Caco-2 (cell line): Measurements from ENCODE around the gene TCHHL1. TPM values are rescaled to one million over a fixed set of nuclear protein-coding genes. Genes with fewer than 3 reads are reported as not detected.

Experiments used
- BruUV-seq: library from RNA; stranded (reverse); fragments of 400-500 nt; replicated peaks from 2 replicates; lab custom pipeline; 2021; lab: Mats Ljungman, UMichigan
- CTCF ChIA-PET: fragments of 300-600 bp; sonication (Branson Sonifier 250); formaldehyde crosslinking; loops from one replicate; lab custom pipeline; 2022; ENCODE audit warnings: antibody characterized with exemption; lab: Charles Lee
- POLR2A ChIA-PET: fragments of 300-600 bp; sonication (Branson Sonifier 250); formaldehyde crosslinking; loops from one replicate; lab custom pipeline; 2022; ENCODE audit warnings: antibody characterized with exemption; lab: Charles Lee
- DNase-seq, 2 experiments: peaks; one replicate each; pipeline versions ENCODE4 v3.0.0 to v3.0.0-alpha.2; 2020 to 2022
- H3K27me3 ChIP-seq: replicated peaks from 2 replicates; pipeline ENCODE4 v1.6.0; 2011; ENCODE audit warnings: low read length; ENCODE audit not compliant: control insufficient read depth, insufficient read depth
- H3K36me3 ChIP-seq: 2 replicates; pipeline ENCODE4 v1.5.1; 2011; ENCODE audit warnings: low read length; ENCODE audit not compliant: control insufficient read depth, insufficient read depth
- H3K4me1 ChIP-seq: fragments of 250-450 bp; sonication (Bioruptor Pico); 2 replicates; pipeline ENCODE4 v1.5.1; 2020; ENCODE audit warnings: mild to moderate bottlenecking
- H3K4me3 ChIP-seq: 2 replicates; pipeline ENCODE4 v1.5.1; 2011; ENCODE audit warnings: low read depth, mild to moderate bottlenecking, control low read depth, low read length
- H3K9me3 ChIP-seq: fragments of 250-450 bp; sonication (Bioruptor Pico); 2 replicates; pipeline ENCODE4 v1.5.1; 2020; ENCODE audit warnings: mild to moderate bottlenecking, moderate library complexity
- H3K27ac Mint-ChIP-seq: one replicate; pipeline ENCODE4 v1.8.0; 2022; ENCODE audit warnings: mixed read lengths; ENCODE audit not compliant: unreplicated experiment
- H3K27me3 Mint-ChIP-seq: one replicate; pipeline ENCODE4 v1.8.0; 2022; ENCODE audit warnings: mixed read lengths; ENCODE audit not compliant: insufficient read depth, unreplicated experiment
- H3K36me3 Mint-ChIP-seq: one replicate; pipeline ENCODE4 v1.8.0; 2022; ENCODE audit warnings: mild to moderate bottlenecking, mixed read lengths; ENCODE audit not compliant: insufficient read depth, unreplicated experiment
- H3K4me1 Mint-ChIP-seq: one replicate; pipeline ENCODE4 v1.8.0; 2022; ENCODE audit warnings: low read depth, mixed read lengths; ENCODE audit not compliant: unreplicated experiment
- H3K4me3 Mint-ChIP-seq: one replicate; pipeline ENCODE4 v1.8.0; 2022; ENCODE audit warnings: mild to moderate bottlenecking, moderate library complexity, mixed read lengths; ENCODE audit not compliant: unreplicated experiment
- H3K9me3 Mint-ChIP-seq: one replicate; pipeline ENCODE4 v1.8.0; 2022; ENCODE audit warnings: mixed read lengths; ENCODE audit not compliant: unreplicated experiment
- intact Hi-C: fragments of 100-400 bp; cut with micrococcal nuclease; formaldehyde crosslinking; loops from one replicate; pipeline ENCODE4 v1.10.0; 2022; ENCODE audit not compliant: unreplicated experiment
- total RNA-seq: library from RNA; stranded (reverse); gene quantifications from 2 replicates; pipeline ENCODE4 v1.2.3, GENCODE V29; 2022
- TF ChIP-seq, protein P1 (sequence below), 2 experiments: fragments of 200-600 bp in 1 of 2; IDR thresholded peaks; 1 replicate in 1 of 2; 2 replicates in 1 of 2; pipeline versions ENCODE4 v1.5.1 to v1.8.0; 2011 to 2022; ENCODE audit warnings: antibody characterized with exemption in 1 of 2, control low read depth in 1 of 2, inconsistent platforms in 1 of 2, low read depth in 1 of 2, low read length in 1 of 2, mild to moderate bottlenecking in 1 of 2, moderate library complexity in 1 of 2; ENCODE audit not compliant: insufficient read depth in 1 of 2, severe bottlenecking in 1 of 2, unreplicated experiment in 1 of 2

TCHHL1 gene
- total RNA-seq, 1 experiment from 2014 or later = not detected

DNA sequence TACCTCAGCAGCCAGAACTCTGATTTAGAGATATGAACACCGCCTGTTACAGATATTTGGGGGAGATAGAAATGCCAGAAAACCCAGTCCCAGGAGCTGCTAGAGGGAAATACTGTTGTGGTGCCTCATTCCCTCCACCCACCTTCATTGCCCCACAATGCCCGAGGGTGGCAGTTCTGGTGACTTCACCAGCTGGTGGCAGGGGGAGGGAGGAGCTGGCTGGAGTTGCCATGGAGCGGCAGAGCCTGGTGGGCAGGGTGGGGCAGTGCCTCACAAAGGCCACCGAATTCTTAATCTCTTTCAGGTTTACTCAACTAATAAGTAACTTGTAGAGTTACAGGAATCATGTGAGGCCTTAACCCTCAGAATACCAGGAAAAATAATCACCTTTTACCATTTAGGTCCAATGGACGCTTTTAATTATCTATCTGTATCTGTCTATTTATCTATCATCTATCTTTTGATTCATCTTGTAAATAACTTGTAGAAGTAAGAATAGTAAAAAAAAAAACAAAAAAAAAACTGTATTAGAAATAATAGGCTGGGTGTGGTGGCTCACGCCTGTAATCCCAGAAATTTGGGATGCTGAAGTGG lies 40.4 kb downstream of the TCHHL1 start:
- ChIA-PET CTCF (interaction anchor here (0.6 to 2.2 kb wide), 6 partner anchors 12 to 81 kb away, joined by 3 to 23 read pairs (median 4); partner anchors contain the start of gene S100A11), POLR2A (interaction anchor here (1.5 to 2.0 kb wide), 3 partner anchors 12 to 62 kb away, joined by 4 to 16 read pairs (median 11); partner anchors contain the start of gene S100A11)
- Histone ChIP-seq H3K4me3 (peak overlapping the region; percentile 25), H3K9me3 (no peaks in the 10 kb centered on the region), H3K27me3 (no peaks in the 10 kb centered on the region), H3K4me1 (peaks cover 14% of the 10 kb centered on the region), H3K36me3 (no peaks in the 10 kb centered on the region)
- no peaks in the 10 kb centered on the region for H3K9me3 Mint-ChIP-seq
- H3K27me3 Mint-ChIP-seq = peaks cover 2% of the 10 kb centered on the region
- TF ChIP-seq, protein P1, sequence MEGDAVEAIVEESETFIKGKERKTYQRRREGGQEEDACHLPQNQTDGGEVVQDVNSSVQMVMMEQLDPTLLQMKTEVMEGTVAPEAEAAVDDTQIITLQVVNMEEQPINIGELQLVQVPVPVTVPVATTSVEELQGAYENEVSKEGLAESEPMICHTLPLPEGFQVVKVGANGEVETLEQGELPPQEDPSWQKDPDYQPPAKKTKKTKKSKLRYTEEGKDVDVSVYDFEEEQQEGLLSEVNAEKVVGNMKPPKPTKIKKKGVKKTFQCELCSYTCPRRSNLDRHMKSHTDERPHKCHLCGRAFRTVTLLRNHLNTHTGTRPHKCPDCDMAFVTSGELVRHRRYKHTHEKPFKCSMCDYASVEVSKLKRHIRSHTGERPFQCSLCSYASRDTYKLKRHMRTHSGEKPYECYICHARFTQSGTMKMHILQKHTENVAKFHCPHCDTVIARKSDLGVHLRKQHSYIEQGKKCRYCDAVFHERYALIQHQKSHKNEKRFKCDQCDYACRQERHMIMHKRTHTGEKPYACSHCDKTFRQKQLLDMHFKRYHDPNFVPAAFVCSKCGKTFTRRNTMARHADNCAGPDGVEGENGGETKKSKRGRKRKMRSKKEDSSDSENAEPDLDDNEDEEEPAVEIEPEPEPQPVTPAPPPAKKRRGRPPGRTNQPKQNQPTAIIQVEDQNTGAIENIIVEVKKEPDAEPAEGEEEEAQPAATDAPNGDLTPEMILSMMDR (IDR thresholded peaks at IDR 0.05; ENCODE audit: insufficient read depth in 1 of 2, low read depth in 1 of 2, low read length in 1 of 2, severe bottlenecking in 1 of 2, unreplicated experiment in 1 of 2) = no peak
- H3K27ac Mint-ChIP-seq = peak overlapping the region; percentile 96
- TSS peak; percentile 96 for BruUV-seq
- peaks cover 14% of the 10 kb centered on the region for H3K36me3 Mint-ChIP-seq
- DNase-seq = peak; percentile 77 to 87
- peak overlapping the region; percentile 72 for H3K4me3 Mint-ChIP-seq
- H3K4me1 Mint-ChIP-seq = peaks cover 21% of the 10 kb centered on the region
- intact Hi-C loops = loop anchor here (1.0 kb wide), 1 partner anchor 13 kb away; no protein-coding TSS in a partner anchor

DNA sequence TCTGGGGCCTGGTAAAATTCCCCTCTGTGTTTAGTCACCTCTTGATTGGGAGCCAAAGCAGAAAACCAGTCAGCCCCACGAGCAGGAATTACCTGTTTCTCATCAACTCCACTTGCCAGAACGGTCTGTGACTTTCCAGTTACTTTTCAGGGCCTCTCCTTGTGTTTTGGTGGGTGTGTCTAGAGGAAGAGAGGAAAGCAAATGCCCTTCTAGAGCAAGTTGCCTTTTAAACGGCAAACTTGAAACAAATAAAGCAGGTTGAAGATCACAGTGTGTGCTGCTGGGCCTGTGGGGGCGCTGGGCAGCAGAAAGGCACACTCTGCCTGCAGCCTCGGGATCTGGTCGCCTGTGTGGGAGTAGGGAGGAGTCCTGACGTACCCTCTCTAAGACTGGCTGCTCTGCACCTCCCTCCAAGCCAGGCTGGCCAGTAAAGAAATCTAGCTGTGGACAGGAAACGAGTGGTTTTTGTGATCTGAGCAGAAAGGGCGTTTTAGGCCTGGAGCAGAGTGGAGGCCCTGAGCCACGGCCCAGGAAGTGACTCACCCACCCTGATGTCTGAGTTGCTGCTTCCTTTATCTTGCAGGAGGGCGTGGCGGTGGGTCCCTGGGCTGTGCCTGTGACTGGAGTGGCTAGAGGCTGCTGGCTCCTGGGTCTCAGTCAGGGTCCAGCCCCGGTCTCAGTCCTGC lies 41.0 kb downstream of the TCHHL1 start:
- ChIA-PET POLR2A (interaction anchor here (1.5 to 2.0 kb wide), 3 partner anchors 11 to 63 kb away, joined by 4 to 16 read pairs (median 11); partner anchors contain the start of gene S100A11), CTCF (interaction anchor here (0.6 to 2.2 kb wide), 6 partner anchors 11 to 80 kb away, joined by 3 to 23 read pairs (median 4); partner anchors contain the start of gene S100A11)
- TF ChIP-seq, protein P1 (IDR thresholded peaks at IDR 0.05; ENCODE audit: insufficient read depth in 1 of 2, low read depth in 1 of 2, low read length in 1 of 2, severe bottlenecking in 1 of 2, unreplicated experiment in 1 of 2) = peak; percentile 63 to 80
- Mint-ChIP-seq H3K27ac (peak overlapping the region; percentile 96), H3K9me3 (no peaks in the 10 kb centered on the region), H3K27me3 (peaks cover 2% of the 10 kb centered on the region), H3K4me1 (peaks cover 21% of the 10 kb centered on the region), H3K4me3 (peak overlapping the region; percentile 72), H3K36me3 (peaks cover 14% of the 10 kb centered on the region)
- Histone ChIP-seq H3K4me3 (peak overlapping the region; percentile 25), H3K27me3 (no peaks in the 10 kb centered on the region), H3K36me3 (no peaks in the 10 kb centered on the region), H3K4me1 (peaks cover 14% of the 10 kb centered on the region), H3K9me3 (no peaks in the 10 kb centered on the region)
- intact Hi-C loops = loop anchor here (1.0 kb wide), 1 partner anchor 13 kb away; no protein-coding TSS in a partner anchor
- DNase-seq = peak; percentile 92 to 95
- BruUV-seq = no TSS peak

DNA sequence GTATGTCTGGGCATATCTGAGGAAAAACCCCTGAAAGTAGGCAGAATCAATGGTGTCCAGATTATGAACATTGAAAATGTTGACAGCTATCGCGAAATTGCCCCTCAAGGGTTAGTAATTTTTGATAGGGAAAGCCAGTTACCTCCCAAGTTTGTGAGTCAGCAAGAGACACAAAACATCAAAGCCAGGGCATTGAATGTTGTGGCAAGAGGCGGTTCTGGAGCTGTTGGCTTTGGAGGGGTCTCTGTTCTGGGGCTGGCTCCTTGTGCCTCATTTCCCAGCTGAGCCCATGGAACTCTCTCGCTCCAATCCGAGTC lies 41.5 kb downstream of the TCHHL1 start:
- Mint-ChIP-seq H3K4me1 (peaks cover 21% of the 10 kb centered on the region), H3K27me3 (no peaks in the 10 kb centered on the region), H3K36me3 (peaks cover 14% of the 10 kb centered on the region), H3K27ac (peak overlapping the region; percentile 96), H3K4me3 (peak overlapping the region; percentile 72), H3K9me3 (no peaks in the 10 kb centered on the region)
- Histone ChIP-seq H3K4me3 (peak overlapping the region; percentile 1; the same call in 1 of the 2 replicates), H3K9me3 (no peaks in the 10 kb centered on the region), H3K27me3 (no peaks in the 10 kb centered on the region), H3K4me1 (peaks cover 14% of the 10 kb centered on the region), H3K36me3 (no peaks in the 10 kb centered on the region)
- ChIA-PET POLR2A (interaction anchor here (1.5 to 2.0 kb wide), 3 partner anchors 11 to 63 kb away, joined by 4 to 16 read pairs (median 11); partner anchors contain the start of gene S100A11), CTCF (interaction anchor here (1.9 to 2.2 kb wide), 2 partner anchors 10 to 12 kb away, joined by 9 to 23 read pairs; partner anchors contain the start of gene S100A11)
- TF ChIP-seq, protein P1 (IDR thresholded peaks at IDR 0.05; ENCODE audit: insufficient read depth in 1 of 2, low read depth in 1 of 2, low read length in 1 of 2, severe bottlenecking in 1 of 2, unreplicated experiment in 1 of 2) = no peak
- BruUV-seq = TSS peak; percentile 90
- intact Hi-C loops = no loop called here
- DNase-seq = no peak
